ENCODE data around the gene SLC35F3.

DNA sequence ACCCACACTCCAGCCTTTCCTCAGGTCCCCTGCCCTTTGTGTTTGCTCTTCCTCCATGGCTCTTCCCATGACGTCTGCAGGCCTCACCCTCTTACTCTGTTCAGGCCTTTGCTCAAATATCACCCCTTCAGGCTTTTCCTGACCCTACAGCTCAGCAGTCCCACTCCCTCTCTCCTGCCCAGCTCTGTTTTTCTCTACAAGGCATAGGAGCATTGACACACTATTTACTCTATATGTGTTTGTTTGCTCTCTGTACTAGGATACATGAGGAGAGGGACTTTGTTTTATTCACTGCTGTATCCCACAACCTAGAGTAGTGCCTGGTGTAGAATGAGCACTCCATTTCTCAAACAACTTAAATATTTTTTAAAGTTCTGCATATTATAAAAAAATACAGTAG, 361.4 kb downstream of the SLC35F3 start:
- TF ChIP-seq CTCF (IDR thresholded peaks at IDR 0.05; ENCODE audit: insufficient read depth, low read depth, low read length), result no peak
- TF ChIP-seq EZH2 (IDR thresholded peaks at IDR 0.05; ENCODE audit: insufficient read depth, low read length), result no peak

All from astrocyte (in vitro differentiated cells and primary cell).